WERI-Rb-1 (cell line): ENCODE results near the gene MFSD8.
A peak's percentile ranks its signal among the peaks of the same experiment; 100 is the strongest.
"Not testable (repeated sequence)": the region's sequence is repeated elsewhere in the genome, so short reads cannot be mapped to it uniquely, and the experiment has no call there.

Experiments used
- DNase-seq: peaks from one replicate; pipeline ENCODE4 v3.0.0-alpha.2; 2020
- H3K27ac ChIP-seq: fragments of 250-450 bp; sonication (Bioruptor Pico); 2 replicates; pipeline ENCODE4 v1.5.1; 2020; ENCODE audit warnings: mild to moderate bottlenecking, moderate library complexity
- H3K27me3 ChIP-seq: fragments of 250-450 bp; sonication (Bioruptor Pico); 2 replicates; pipeline ENCODE4 v1.5.1; 2021; ENCODE audit warnings: mild to moderate bottlenecking, low read depth, moderate library complexity; ENCODE audit not compliant: insufficient read depth, severe bottlenecking
- H3K36me3 ChIP-seq: fragments of 250-450 bp; sonication (Bioruptor Pico); 2 replicates; pipeline ENCODE4 v1.5.1; 2020; ENCODE audit warnings: mild to moderate bottlenecking, moderate library complexity
- H3K4me3 ChIP-seq: 2 replicates; pipeline ENCODE4 v1.5.1; 2011; ENCODE audit warnings: low read depth, mild to moderate bottlenecking, control low read depth, low read length
- H3K9me3 ChIP-seq: fragments of 250-450 bp; sonication (Bioruptor Pico); 2 replicates; pipeline ENCODE4 v1.5.1; 2021; ENCODE audit warnings: mild to moderate bottlenecking, moderate library complexity; ENCODE audit not compliant: severe bottlenecking
- TF ChIP-seq, protein P1 (sequence below): IDR thresholded peaks from 2 replicates; pipeline ENCODE4 v1.5.1; 2011; ENCODE audit warnings: low read depth, mild to moderate bottlenecking, control low read depth, inconsistent platforms, low read length

MFSD8 gene

DNA sequence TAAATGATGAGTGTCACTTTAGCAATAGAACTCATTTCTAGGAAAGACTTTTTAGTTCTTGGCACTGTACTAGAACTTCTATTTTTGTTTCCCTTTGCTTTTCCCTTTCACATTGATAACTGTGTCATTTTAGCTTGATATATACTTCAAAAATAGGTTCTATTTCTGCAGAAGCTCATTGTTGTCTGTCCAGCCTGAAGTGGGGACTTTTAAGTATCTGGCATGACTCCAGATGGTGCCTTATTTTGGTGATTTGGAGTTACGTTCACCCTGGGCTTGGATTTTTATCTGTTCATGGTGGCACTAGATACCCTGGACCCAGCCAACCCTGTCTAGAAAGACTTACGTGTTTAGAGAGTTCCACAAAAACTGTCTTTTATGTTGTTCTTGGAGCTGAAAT is 3.6 kb upstream of the MFSD8 start:
- Histone ChIP-seq H3K36me3 (peaks cover 32% of the 10 kb centered on the region), H3K27me3 (no peaks in the 10 kb centered on the region), H3K9me3 (no peaks in the 10 kb centered on the region), H3K4me3 (no peak overlapping the region), H3K27ac (no peak overlapping the region)
- TF ChIP-seq, protein P1, sequence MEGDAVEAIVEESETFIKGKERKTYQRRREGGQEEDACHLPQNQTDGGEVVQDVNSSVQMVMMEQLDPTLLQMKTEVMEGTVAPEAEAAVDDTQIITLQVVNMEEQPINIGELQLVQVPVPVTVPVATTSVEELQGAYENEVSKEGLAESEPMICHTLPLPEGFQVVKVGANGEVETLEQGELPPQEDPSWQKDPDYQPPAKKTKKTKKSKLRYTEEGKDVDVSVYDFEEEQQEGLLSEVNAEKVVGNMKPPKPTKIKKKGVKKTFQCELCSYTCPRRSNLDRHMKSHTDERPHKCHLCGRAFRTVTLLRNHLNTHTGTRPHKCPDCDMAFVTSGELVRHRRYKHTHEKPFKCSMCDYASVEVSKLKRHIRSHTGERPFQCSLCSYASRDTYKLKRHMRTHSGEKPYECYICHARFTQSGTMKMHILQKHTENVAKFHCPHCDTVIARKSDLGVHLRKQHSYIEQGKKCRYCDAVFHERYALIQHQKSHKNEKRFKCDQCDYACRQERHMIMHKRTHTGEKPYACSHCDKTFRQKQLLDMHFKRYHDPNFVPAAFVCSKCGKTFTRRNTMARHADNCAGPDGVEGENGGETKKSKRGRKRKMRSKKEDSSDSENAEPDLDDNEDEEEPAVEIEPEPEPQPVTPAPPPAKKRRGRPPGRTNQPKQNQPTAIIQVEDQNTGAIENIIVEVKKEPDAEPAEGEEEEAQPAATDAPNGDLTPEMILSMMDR = no peak
- no peak for DNase-seq

DNA sequence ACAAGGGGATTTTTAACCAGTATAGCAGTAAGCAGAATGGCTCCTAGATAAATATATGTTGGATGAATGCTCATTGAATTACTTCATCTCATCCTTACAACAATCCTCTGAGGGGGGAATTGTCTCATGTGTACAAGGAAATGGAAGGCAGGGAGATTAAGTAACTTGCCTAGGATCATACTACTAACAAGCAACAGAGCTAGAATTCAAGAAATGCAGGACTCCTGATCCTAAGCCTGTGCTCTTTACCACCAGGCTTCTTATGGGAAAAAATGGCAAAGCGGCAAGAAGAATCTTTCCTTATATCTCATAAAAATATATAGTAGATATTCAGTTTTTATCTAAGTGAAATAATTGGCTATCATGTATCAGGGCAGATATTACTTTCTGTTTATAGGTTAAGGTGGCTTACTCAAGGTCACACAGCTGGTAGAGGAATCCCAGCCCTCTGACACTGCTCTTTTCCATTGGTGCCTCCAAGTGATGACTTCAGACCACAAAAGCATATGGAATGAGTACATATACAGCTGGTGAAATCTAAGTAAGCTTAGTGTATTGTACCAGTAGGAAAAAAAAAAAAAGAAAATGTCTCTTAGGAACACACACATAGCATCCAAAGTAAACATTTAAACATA is 2.3 kb upstream of the MFSD8 start:
- peaks cover 33% of the 10 kb centered on the region for H3K36me3 ChIP-seq
- TF ChIP-seq, protein P1 = no peak
- H3K27ac ChIP-seq = no peak overlapping the region
- no peak overlapping the region for H3K4me3 ChIP-seq
- DNase-seq = no peak
- H3K27me3 ChIP-seq = no peaks in the 10 kb centered on the region
- no peaks in the 10 kb centered on the region for H3K9me3 ChIP-seq

DNA sequence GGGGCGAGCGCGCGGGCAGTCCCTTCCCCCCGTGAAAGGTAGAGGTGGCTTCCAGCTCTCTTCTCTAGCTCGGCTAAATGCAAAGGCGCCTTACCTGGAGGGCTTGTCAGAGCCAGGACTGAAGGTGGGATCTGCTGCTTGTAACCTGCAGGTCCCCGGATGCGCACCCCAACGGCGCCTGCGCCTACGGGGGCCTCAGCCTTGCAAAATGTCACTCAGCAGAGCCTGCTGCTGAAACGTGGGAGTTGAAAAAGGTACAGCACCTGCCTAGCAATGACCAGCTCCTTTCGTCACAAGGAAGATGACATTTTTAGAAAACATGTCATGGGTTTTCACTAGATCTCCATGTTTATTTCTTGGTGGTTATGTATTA is 816 bp upstream of the MFSD8 start:
- Histone ChIP-seq H3K27me3 (no peaks in the 10 kb centered on the region), H3K36me3 (peaks cover 25% of the 10 kb centered on the region), H3K27ac (peak overlapping the region; percentile 90), H3K9me3 (no peaks in the 10 kb centered on the region), H3K4me3 (peak overlapping the region; percentile 68)
- TF ChIP-seq, protein P1 = no peak
- DNase-seq = peak; percentile 80

DNA sequence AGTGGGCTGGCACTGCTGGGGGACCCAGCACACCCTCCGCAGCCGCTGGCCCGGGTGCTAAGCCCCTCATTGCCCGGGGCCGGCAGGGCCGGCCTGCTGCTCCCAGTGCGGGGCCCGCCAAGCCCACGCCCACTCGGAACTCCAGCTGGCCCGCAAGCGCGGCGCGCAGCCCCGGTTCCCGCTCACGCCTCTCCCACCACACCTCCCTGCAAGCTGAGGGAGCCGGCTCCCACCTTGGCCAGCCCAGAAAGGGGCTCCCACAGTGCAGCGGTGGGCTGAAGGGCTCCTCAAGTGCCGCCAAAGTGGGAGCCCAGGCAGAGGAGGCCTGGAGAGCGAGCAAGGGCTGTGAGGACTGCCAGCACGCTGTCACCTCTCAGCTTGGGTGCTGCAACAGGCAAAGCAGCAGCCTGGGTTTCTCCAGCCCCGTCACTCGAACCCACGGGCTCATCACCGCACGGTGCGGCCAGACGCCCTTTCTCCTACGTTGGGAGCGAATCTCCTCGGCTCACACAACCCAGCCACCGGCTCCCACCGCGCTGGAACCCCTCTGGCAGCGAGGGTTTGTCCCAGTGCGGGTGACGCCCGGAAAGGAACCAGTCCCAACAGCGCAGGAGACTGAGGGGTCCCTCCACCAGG is 429 bp downstream of the MFSD8 start:
- H3K4me3 ChIP-seq = peak overlapping the region; percentile 68
- DNase-seq = peak; percentile 41
- H3K36me3 ChIP-seq = peaks cover 24% of the 10 kb centered on the region
- H3K27me3 ChIP-seq, H3K9me3 ChIP-seq: not testable (repeated sequence)
- peak overlapping the region; percentile 90 for H3K27ac ChIP-seq

DNA sequence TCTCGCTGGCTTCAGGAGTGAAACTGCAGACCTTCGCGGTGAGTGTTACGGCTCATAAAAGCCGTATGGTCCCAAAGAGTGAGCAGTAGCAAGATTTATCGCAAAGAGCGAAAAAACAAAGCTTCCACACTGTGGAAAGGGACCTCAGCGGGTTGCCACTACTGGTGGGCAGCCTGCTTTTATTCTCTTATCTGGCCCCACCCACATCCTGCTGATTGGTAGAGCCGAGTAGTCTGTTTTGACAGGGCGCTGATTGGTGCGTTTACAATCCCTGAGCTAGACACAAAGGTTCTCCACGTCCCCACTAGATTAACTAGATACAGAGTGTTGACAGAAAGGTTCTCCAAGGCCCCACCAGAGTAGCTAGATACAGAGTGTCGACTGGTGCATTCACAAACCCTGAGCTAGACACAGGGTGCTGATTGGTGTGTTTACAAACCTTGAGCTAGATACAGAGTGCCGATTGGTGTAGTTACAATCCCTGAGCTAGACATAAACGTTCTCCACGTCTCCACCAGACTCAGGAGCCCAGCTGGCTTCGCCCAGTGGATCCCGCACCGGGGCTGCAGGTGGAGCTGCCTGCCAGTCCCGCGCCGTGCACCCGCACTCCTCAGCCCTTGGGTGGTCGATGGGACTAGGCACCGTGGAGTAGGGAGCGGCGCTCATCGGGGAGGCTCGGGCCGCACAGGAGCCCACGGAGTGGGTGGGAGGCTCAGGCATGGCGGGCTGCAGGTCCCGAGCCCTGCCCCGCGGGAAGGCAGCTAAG is 1.2 kb downstream of the MFSD8 start:
- H3K9me3 ChIP-seq, DNase-seq, H3K27me3 ChIP-seq: not testable (repeated sequence)
- Histone ChIP-seq H3K4me3 (peak overlapping the region; percentile 68), H3K36me3 (peaks cover 20% of the 10 kb centered on the region), H3K27ac (peak overlapping the region; percentile 90)

DNA sequence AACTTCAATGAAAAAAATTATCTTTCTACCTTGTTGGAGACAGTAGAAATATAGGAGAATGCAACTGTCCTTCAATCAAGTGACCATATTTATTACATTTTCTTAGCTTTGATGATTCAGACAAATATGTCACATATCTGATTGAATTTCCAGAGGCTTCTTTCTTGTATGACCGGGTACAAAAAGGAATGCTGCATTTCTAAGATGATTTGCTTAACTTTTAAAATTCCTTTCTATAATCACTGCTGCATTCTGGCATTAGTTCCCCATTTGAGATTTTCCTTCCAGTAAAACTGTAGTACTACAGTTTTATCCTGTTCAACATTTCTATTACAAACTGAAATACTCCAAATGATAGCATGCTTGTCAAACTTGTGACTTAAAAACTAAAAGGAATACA is 5.2 kb downstream of the MFSD8 start:
- H3K36me3 ChIP-seq = peaks cover 19% of the 10 kb centered on the region
- DNase-seq = no peak
- TF ChIP-seq, protein P1 = no peak

More for the DNA sequence above, 5.2 kb downstream of the MFSD8 start:
- no peaks in the 10 kb centered on the region for H3K9me3 ChIP-seq
- H3K27me3 ChIP-seq = no peaks in the 10 kb centered on the region
- H3K4me3 ChIP-seq = no peak overlapping the region
- no peak overlapping the region for H3K27ac ChIP-seq
